Superior temporal gyrus (tissue), 1 donor: ENCODE data around the gene IL17RB.
A peak's percentile ranks its signal among the peaks of the same experiment; 100 is the strongest.

Experiments
- DNase-seq: peaks from one replicate; pipeline ENCODE4 v3.0.0-alpha.2; 2016; ENCODE audit errors: extremely low spot score

The IL17RB gene

GRCh38 chr3:53846134-53846850 lies at the start of gene IL17RB, which contains the start of gene CHDH:
TSS of gene IL17RB (plus strand) at chr3:53846568. CDS start at chr3:53846589, 21 bp downstream.
TSS of gene CHDH (minus strand) at chr3:53846419. CDS start at chr3:53824008, 22,411 bp downstream.
- peak; percentile 71 for DNase-seq

GRCh38 chr3:53798144-53798543 lies 48.2 kb upstream of the IL17RB start:
- no peak for DNase-seq

GRCh38 chr3:53799338-53799865 lies 47.0 kb upstream of the IL17RB start:
- DNase-seq: no peak

- no peak for DNase-seq
These were observed 46.1 kb upstream of the IL17RB start for GRCh38 chr3:53800041-53800906.

- DNase-seq: no peak
These were observed 45.0 kb upstream of the IL17RB start for GRCh38 chr3:53801319-53801718.

GRCh38 chr3:53802256-53802880 lies 44.0 kb upstream of the IL17RB start:
- no peak for DNase-seq

GRCh38 chr3:53803124-53803815 lies 43.1 kb upstream of the IL17RB start:
- DNase-seq: no peak

GRCh38 chr3:53803816-53804695 lies 42.3 kb upstream of the IL17RB start:
- no peak for DNase-seq

- no peak for DNase-seq
These were observed 41.5 kb upstream of the IL17RB start for GRCh38 chr3:53804697-53805462.

- DNase-seq: no peak
These were observed 40.8 kb upstream of the IL17RB start for GRCh38 chr3:53805463-53806159.

- peak; percentile 73 for DNase-seq
These were observed 39.9 kb upstream of the IL17RB start for GRCh38 chr3:53806182-53807116.

- DNase-seq: no peak
These were observed 39.1 kb upstream of the IL17RB start for GRCh38 chr3:53807117-53807810.

- DNase-seq: no peak
These were observed 37.9 kb upstream of the IL17RB start for GRCh38 chr3:53808496-53808895.

- DNase-seq: no peak
These were observed 37.1 kb upstream of the IL17RB start for GRCh38 chr3:53809267-53809666.

- DNase-seq: no peak
These were observed 36.5 kb upstream of the IL17RB start for GRCh38 chr3:53809764-53810400.

GRCh38 chr3:53811143-53811927 lies 35.0 kb upstream of the IL17RB start:
- no peak for DNase-seq
